ENCODE results near the gene SEMG1.
A peak's percentile ranks its signal among the peaks of the same experiment; 100 is the strongest.

The SEMG1 gene

GRCh38 chr20:45206725-45207124, at the start of gene SEMG1:
SEMG1 (plus strand) TSS chr20:45207033; CDS start chr20:45207054, 21 bp downstream.
- no peak for DNase-seq

- DNase-seq, result no peak
These were observed 48.9 kb upstream of the SEMG1 start for GRCh38 chr20:45157962-45158361.

GRCh38 chr20:45163083-45163803, 43.6 kb upstream of the SEMG1 start:
- no peak for DNase-seq

GRCh38 chr20:45164906-45165305, 41.9 kb upstream of the SEMG1 start:
- no peak for DNase-seq

GRCh38 chr20:45173522-45173921, 33.3 kb upstream of the SEMG1 start:
- no peak for DNase-seq

GRCh38 chr20:45174434-45175364, 32.1 kb upstream of the SEMG1 start, which contains the start of gene PI3:
PI3 (plus strand) TSS chr20:45174902; CDS start chr20:45174923, 21 bp downstream.
- no peak for DNase-seq

- peak; percentile 69 for DNase-seq
These were observed 30.1 kb upstream of the SEMG1 start for GRCh38 chr20:45176526-45177267.

GRCh38 chr20:45179166-45179565, 27.7 kb upstream of the SEMG1 start:
- DNase-seq, result no peak

- DNase-seq, result peak; percentile 62
These were observed 25.2 kb upstream of the SEMG1 start for GRCh38 chr20:45181639-45182038.

GRCh38 chr20:45183084-45183483, 23.7 kb upstream of the SEMG1 start:
- DNase-seq, result no peak

- DNase-seq, result no peak
These were observed 19.1 kb upstream of the SEMG1 start for GRCh38 chr20:45187693-45188092.

- DNase-seq, result no peak
These were observed 17.7 kb upstream of the SEMG1 start for GRCh38 chr20:45189067-45189609.

- no peak for DNase-seq
These were observed 17.0 kb upstream of the SEMG1 start for GRCh38 chr20:45189861-45190260.

GRCh38 chr20:45191926-45192325, 14.9 kb upstream of the SEMG1 start:
- DNase-seq, result no peak

- no peak for DNase-seq
These were observed 13.5 kb upstream of the SEMG1 start for GRCh38 chr20:45193331-45193730.

GRCh38 chr20:45209924-45210323, 3.1 kb downstream of the SEMG1 start:
- DNase-seq, result no peak

- DNase-seq, result peak; percentile 16
These were observed 5.0 kb downstream of the SEMG1 start for GRCh38 chr20:45211569-45212474.

GRCh38 chr20:45212836-45213235, 6.0 kb downstream of the SEMG1 start:
- DNase-seq, result no peak

- DNase-seq, result peak; percentile 10
These were observed 11.3 kb downstream of the SEMG1 start for GRCh38 chr20:45218124-45218523.

- no peak for DNase-seq
These were observed 11.8 kb downstream of the SEMG1 start for GRCh38 chr20:45218636-45219035.

GRCh38 chr20:45221076-45221475, 14.2 kb downstream of the SEMG1 start, which contains the start of gene SEMG2:
SEMG2 (plus strand) TSS chr20:45221373; CDS start chr20:45221390, 17 bp downstream.
- DNase-seq, result no peak

GRCh38 chr20:45223136-45223535, 16.3 kb downstream of the SEMG1 start:
- DNase-seq, result no peak

Measured in NCI-H82 (cell line).